ENCODE results near the gene P2RX6.

P2RX6 gene

DNA sequence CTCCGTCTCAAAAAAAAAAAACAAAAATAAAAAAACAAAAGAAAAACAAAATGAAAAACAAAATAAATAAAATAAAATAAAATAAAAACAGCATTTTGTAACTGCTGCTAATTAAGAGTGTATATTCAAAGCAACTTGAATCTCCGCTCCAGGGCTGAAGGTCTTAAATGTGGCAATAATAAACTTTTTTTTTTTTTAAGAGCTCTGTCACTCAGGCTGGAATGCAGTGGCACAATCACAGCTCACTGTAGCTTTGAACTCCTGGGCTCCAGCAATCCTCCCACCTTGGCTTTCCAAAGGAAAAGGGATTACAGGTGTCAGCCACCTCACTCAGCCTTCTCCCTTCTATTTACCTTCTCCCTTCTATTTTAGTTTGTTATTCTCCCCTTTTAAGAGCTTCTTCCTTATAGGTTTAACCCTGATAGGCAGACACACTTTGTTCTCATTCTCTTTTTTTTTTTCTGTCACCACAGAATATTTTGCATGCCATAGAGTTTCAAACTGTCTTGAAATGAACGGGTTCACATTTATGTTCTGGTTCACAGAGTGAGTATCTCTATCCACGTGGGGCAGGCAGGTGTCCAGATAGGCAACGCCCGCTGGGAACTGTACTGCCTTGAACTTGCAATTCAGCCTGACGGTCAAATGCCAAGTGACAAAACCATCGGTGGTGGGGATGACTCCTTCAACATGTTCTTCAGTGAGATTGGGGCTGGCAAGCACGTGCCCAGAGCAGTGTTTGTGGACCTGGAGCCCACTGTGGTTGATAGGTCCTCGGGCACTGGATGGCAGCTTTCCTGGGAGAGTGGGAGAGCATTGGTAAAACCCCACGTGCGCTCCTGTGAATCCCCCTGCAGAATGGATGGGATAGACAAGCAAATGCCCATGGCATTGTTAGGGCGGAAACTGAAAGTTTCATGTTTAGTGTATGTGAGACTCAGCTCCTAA, 50.2 kb downstream of the P2RX6 start:
- no peak for DNase-seq (ENCODE audit: extremely low spot score)
- TF ChIP-seq, protein P1, sequence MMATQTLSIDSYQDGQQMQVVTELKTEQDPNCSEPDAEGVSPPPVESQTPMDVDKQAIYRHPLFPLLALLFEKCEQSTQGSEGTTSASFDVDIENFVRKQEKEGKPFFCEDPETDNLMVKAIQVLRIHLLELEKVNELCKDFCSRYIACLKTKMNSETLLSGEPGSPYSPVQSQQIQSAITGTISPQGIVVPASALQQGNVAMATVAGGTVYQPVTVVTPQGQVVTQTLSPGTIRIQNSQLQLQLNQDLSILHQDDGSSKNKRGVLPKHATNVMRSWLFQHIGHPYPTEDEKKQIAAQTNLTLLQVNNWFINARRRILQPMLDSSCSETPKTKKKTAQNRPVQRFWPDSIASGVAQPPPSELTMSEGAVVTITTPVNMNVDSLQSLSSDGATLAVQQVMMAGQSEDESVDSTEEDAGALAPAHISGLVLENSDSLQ (IDR thresholded peaks at IDR 0.05) = 0 out of 2 replicates have a peak, but pooled peaks have one; percentile 8
- TF ChIP-seq FOXM1 (IDR thresholded peaks at IDR 0.05; ENCODE audit: borderline replicate concordance) = no peak
- ChIA-PET POLR2A (interaction anchor here (1.4 kb wide), 1 partner anchor 38 kb away, joined by 3 read pairs; no protein-coding TSS in a partner anchor), CTCF (interaction anchor here (0.6 kb wide), 1 partner anchor 436 kb away, joined by 3 read pairs; no protein-coding TSS in a partner anchor)

DNA sequence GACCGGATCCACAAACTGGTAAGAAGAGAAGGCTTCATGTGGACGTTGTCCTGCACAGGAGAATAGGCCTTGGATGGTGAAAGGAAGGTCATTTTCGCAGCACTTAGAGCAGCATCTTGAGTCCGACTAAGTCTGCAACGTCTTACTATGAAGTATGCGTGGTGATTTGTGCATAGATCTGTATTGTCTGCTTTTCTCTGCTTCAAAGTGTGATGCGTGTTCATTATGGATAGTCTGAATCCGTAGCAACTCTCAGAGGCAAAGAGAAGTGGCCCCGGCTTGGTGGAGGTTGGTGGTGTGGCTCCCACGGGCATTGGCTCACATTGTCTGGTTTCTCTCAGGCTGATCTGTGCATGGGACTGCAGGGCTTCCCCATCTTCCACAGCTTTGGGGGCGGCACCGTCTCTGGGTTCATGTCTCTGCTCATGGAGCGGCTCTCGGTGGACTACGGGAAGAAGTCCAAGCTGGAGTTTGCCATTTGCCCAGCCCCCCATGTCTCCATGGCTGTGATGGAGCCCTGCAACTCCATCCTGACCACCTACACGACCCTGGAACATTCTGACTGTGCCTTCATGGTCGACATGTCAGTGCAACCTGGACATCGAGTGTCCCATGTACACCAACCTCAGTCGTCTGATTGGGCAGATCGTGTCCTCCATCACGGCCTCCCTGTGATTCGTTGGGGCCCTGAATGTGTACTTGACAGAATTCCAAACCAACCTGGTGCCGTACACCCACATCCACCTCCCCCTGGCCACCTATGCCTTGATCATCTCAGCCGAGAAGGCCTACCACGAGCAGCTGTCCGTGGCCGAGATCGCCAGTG, 52.3 kb downstream of the P2RX6 start:
- TF ChIP-seq TARDBP (IDR thresholded peaks at IDR 0.05) (no peak), HDGF (IDR thresholded peaks at IDR 0.05; ENCODE audit: borderline replicate concordance) (no peak), CTBP1 (IDR thresholded peaks at IDR 0.05; ENCODE audit: borderline replicate concordance) (no peak), FOXK2 (IDR thresholded peaks at IDR 0.05) (no peak), LEF1 (IDR thresholded peaks at IDR 0.05; ENCODE audit: borderline replicate concordance) (no peak), NFRKB (IDR thresholded peaks at IDR 0.05) (no peak)
- TF ChIP-seq, protein P1 (IDR thresholded peaks at IDR 0.05) = no peak
- CTCF ChIA-PET = no interaction called here
- POLR2A ChIA-PET = no interaction called here
- no peak for DNase-seq (ENCODE audit: extremely low spot score)

DNA sequence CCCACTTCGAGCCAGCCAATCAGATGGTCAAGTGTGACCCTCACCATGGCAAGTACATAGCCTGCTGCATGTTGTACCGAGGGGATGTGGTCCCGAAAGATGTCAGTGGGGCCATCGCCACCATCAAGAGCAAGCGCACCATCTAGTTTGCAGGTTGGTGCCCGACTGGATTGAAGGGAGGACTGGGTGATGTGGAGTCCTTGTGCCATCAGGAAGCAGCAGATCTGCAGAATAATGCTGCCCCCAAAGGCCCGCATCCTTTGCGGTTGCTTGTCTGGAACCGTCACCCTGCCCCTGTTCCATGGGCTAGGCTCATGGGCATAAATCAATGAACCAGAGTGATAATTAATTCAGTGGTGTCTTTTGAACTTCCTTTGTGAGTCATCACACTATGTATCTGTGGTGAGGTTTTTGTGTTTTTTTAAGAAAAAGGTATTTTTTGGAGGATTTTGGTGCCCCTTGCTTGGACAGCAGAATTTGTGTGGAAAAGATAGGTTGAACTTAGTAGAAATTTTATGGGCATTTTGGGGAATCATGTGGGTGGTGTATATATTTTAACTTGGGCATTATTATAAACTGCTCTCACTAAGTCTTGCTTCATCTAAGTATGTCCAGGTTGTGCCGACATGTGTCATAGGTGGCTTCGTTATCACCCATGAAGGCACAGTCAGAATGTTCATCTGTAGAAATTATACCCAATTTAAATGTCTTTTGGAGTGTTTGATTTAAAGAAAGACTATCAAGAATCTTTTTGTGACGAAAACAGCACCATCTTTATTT, 53.1 kb downstream of the P2RX6 start:
- DNase-seq (ENCODE audit: extremely low spot score) = no peak
- TF ChIP-seq L3MBTL2 (conservative IDR thresholded peaks at IDR 0.05) = no peak
- ChIA-PET CTCF (interaction anchor here (0.5 kb wide), 1 partner anchor 31 kb away, joined by 3 read pairs; no protein-coding TSS in a partner anchor), POLR2A (no interaction called here)

DNA sequence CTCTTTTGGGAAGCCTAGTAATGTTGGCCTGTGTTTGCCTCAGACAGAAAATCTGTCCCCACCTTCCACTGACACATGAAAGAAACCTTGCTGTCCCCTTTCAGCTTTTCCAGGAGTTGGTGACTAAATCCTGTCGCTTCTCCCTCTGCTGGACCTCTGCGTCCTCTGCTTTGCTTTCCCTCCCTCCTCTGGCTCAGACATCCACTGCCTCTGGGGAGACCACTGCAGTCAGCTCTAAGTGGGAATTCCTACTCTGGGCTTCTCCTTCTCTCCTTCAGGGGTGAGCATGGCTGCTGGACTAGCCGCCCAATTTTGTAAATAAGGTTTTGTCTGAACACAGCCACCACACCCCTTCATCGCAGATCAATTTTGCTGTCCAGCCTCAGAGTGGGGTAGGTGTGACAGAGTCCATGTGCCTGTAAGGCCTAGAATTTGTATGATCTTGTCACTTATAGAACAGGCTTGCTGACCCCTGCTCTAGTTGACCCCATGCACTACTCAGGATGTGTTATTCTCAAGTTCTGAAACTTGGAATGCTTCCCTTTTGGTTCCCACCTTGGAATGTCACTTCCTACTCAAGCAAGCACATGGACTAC, 53.8 kb downstream of the P2RX6 start:
- TF ChIP-seq FOXA1 (IDR thresholded peaks at IDR 0.05) (no peak), TARDBP (IDR thresholded peaks at IDR 0.05) (no peak), LEF1 (IDR thresholded peaks at IDR 0.05; ENCODE audit: borderline replicate concordance) (no peak), HDGF (IDR thresholded peaks at IDR 0.05; ENCODE audit: borderline replicate concordance) (no peak), L3MBTL2 (conservative IDR thresholded peaks at IDR 0.05) (no peak), ELF4 (IDR thresholded peaks at IDR 0.05) (no peak), ARNT (IDR thresholded peaks at IDR 0.05) (no peak), BHLHE40 (IDR thresholded peaks at IDR 0.05; ENCODE audit: borderline replicate concordance) (no peak), FOXM1 (IDR thresholded peaks at IDR 0.05; ENCODE audit: borderline replicate concordance) (no peak), CTBP1 (IDR thresholded peaks at IDR 0.05; ENCODE audit: borderline replicate concordance) (no peak), SP1 (IDR thresholded peaks at IDR 0.05) (no peak), ZNF384 (IDR thresholded peaks at IDR 0.05) (no peak), NFRKB (IDR thresholded peaks at IDR 0.05) (no peak), FOXK2 (IDR thresholded peaks at IDR 0.05) (no peak), SUZ12 (IDR thresholded peaks at IDR 0.05) (no peak)
- TF ChIP-seq, protein P1 (IDR thresholded peaks at IDR 0.05) = no peak
- DNase-seq (ENCODE audit: extremely low spot score) = no peak
- ChIA-PET POLR2A (no interaction called here), CTCF (interaction anchor here (0.5 kb wide), 1 partner anchor 32 kb away, joined by 3 read pairs; no protein-coding TSS in a partner anchor)

DNA sequence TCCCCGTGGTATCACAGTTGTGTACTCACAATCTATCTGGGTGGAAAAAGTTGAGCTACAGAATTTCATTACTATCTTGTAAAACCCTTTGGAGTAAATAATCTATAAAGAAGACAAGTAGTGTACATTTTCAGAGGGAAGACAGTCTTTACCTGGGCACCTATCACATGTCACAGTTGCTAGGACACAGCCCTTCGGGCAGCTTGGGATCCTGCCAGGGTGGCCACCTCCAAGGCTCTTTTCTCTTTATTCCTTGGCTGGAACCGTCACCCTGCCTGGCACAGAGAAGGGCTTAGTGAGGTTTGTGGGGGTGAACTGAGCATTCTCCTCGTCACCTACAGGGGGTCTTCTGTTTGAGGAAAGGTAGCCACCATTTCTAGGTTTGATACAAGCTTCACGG, 54.4 kb downstream of the P2RX6 start:
- no peak for DNase-seq (ENCODE audit: extremely low spot score)
- ChIA-PET POLR2A (no interaction called here), CTCF (no interaction called here)
- no peak for TF ChIP-seq TARDBP (IDR thresholded peaks at IDR 0.05)
- TF ChIP-seq ARNT (IDR thresholded peaks at IDR 0.05) = no peak
- TF ChIP-seq BHLHE40 (IDR thresholded peaks at IDR 0.05; ENCODE audit: borderline replicate concordance) = no peak
- no peak for TF ChIP-seq FOXA1 (IDR thresholded peaks at IDR 0.05)
- no peak for TF ChIP-seq SP1 (IDR thresholded peaks at IDR 0.05)
- TF ChIP-seq L3MBTL2 (conservative IDR thresholded peaks at IDR 0.05) = no peak
- TF ChIP-seq, protein P1 (IDR thresholded peaks at IDR 0.05) = no peak
- no peak for TF ChIP-seq LEF1 (IDR thresholded peaks at IDR 0.05; ENCODE audit: borderline replicate concordance)
- TF ChIP-seq ZNF384 (IDR thresholded peaks at IDR 0.05) = no peak
- no peak for TF ChIP-seq CTBP1 (IDR thresholded peaks at IDR 0.05; ENCODE audit: borderline replicate concordance)
- TF ChIP-seq FOXK2 (IDR thresholded peaks at IDR 0.05) = no peak
- no peak for TF ChIP-seq SUZ12 (IDR thresholded peaks at IDR 0.05)
- no peak for TF ChIP-seq HDGF (IDR thresholded peaks at IDR 0.05; ENCODE audit: borderline replicate concordance)
- TF ChIP-seq FOXM1 (IDR thresholded peaks at IDR 0.05; ENCODE audit: borderline replicate concordance) = no peak
- no peak for TF ChIP-seq ELF4 (IDR thresholded peaks at IDR 0.05)
